WTC11 (cell line): ENCODE measurements around the gene HOXA7.

Experiments
- CREB1 ChIP-seq: sonication (generic); formaldehyde crosslinking; IDR thresholded peaks from 2 replicates; pipeline ENCODE4 v1.8.0; 2023; ENCODE audit warnings: mild to moderate bottlenecking, missing genetic modification reagents
- TF ChIP-seq, protein P1 (sequence below): fragments of 200-600 bp; IDR thresholded peaks from 2 replicates; pipeline ENCODE4 v1.8.0; 2022; ENCODE audit warnings: antibody characterized with exemption

DNA sequence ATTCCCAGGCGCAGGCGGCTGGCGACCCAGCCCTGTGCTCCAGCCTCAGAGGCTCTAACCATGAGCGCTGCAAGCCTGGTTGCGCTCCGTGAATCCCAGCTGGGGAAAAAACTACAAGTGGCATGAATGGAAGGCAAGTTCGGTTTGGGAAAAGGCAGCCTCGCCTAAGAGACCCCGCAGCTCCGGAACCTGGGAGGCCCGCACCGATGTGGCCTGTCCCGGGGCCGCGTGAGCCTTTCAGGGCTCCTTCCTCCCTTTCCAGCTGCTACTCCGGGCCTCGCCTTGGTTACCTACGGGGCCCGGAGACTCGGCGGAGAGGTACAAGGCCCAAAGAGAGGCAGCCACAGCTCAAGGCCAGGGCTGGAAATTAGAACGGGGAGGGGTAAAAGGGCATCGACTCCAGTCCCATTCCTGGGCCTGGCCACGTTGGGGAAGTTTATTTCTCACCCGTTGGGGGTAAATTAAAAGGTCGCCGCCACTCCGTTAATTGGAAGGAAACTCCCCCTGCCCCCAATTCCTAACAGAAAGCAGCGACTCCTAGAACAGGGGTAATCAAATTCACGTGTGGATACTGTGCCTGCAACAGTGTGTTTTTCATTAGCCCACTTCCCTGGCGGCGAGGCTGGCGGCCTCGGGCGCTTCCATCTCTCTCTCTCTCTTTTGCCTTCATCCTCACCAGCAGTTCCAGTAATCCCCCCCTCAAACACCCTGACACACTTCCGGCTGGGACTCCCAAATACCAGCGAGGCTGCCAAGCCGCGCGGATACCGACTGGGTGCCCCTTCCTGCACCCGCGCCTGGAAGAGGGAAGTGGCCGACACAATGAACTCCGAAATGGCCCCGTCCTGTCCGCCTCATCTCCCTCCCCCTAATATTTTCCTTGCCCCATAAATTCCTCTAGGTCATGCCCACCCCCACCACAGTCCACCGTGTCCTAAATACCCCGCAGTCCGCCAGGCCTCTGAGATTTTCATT is 10.3 kb upstream of the HOXA7 start:
- TF ChIP-seq, protein P1, sequence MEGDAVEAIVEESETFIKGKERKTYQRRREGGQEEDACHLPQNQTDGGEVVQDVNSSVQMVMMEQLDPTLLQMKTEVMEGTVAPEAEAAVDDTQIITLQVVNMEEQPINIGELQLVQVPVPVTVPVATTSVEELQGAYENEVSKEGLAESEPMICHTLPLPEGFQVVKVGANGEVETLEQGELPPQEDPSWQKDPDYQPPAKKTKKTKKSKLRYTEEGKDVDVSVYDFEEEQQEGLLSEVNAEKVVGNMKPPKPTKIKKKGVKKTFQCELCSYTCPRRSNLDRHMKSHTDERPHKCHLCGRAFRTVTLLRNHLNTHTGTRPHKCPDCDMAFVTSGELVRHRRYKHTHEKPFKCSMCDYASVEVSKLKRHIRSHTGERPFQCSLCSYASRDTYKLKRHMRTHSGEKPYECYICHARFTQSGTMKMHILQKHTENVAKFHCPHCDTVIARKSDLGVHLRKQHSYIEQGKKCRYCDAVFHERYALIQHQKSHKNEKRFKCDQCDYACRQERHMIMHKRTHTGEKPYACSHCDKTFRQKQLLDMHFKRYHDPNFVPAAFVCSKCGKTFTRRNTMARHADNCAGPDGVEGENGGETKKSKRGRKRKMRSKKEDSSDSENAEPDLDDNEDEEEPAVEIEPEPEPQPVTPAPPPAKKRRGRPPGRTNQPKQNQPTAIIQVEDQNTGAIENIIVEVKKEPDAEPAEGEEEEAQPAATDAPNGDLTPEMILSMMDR, result no peak
- TF ChIP-seq CREB1, result no peak
